ENCODE measurements around the gene PARD6A.

- TF ChIP-seq CTCF (IDR thresholded peaks at IDR 0.05) (no peak), EP300 (IDR thresholded peaks at IDR 0.05) (no peak), POLR2AphosphoS5 (IDR thresholded peaks at IDR 0.05) (no peak), POLR2A (IDR thresholded peaks at IDR 0.05) (no peak)
Measured at GRCh38 chr16:67685388-67686112, 24.8 kb downstream of the PARD6A start.
